GM13977 (cell line): ENCODE measurements around the gene ENTPD7.

Source experiments
- DNase-seq: peaks from one replicate; pipeline ENCODE4 v3.0.0; 2012; ENCODE audit warnings: low spot score
- in situ Hi-C: fragments of 300-500 bp; cut with MboI; formaldehyde crosslinking; loops from one replicate; pipeline ENCODE4 v1.12.0; 2022; ENCODE audit warnings: low sequenced_read_pairs, low pct_unique_long_range_greater_than_20kb, mixed read lengths, inconsistent platforms; ENCODE audit not compliant: unreplicated experiment
- TF ChIP-seq, protein P1 (sequence below): IDR thresholded peaks from 2 replicates; pipeline ENCODE4 v1.5.1; 2012; ENCODE audit warnings: mild to moderate bottlenecking, control low read depth; ENCODE audit not compliant: insufficient read depth; ENCODE audit errors: extremely low read depth, missing control alignments

Gene ENTPD7

DNA sequence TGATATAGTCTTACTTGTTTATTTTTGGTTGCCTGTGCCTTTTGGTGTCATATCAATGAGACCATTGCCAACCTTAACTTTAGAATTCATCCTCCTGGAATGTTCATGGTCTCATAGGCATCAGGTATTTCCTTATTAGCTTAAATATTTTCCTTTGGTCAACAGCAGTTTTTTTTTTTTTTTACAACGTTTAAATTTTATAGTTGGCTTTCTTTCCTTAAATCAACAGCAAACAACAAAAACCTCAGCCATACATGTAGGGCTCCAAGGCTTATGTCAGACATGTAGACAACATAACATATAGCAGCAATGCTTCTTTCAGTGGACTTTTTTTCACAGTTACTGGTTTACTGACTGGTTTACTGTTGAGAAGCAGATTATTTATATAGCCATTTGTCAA, 22.7 kb downstream of the ENTPD7 start:
- in situ Hi-C loops: no loop called here
- TF ChIP-seq, protein P1, sequence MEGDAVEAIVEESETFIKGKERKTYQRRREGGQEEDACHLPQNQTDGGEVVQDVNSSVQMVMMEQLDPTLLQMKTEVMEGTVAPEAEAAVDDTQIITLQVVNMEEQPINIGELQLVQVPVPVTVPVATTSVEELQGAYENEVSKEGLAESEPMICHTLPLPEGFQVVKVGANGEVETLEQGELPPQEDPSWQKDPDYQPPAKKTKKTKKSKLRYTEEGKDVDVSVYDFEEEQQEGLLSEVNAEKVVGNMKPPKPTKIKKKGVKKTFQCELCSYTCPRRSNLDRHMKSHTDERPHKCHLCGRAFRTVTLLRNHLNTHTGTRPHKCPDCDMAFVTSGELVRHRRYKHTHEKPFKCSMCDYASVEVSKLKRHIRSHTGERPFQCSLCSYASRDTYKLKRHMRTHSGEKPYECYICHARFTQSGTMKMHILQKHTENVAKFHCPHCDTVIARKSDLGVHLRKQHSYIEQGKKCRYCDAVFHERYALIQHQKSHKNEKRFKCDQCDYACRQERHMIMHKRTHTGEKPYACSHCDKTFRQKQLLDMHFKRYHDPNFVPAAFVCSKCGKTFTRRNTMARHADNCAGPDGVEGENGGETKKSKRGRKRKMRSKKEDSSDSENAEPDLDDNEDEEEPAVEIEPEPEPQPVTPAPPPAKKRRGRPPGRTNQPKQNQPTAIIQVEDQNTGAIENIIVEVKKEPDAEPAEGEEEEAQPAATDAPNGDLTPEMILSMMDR: no peak
- no peak for DNase-seq

GRCh38 chr10:99682752-99683151, 23.4 kb downstream of the ENTPD7 start:
- DNase-seq: no peak
- TF ChIP-seq, protein P1: no peak
- in situ Hi-C loops: no loop called here

GRCh38 chr10:99685597-99685967, 26.3 kb downstream of the ENTPD7 start:
- in situ Hi-C loops: no loop called here
- TF ChIP-seq, protein P1: no peak
- no peak for DNase-seq

- in situ Hi-C loops: no loop called here
- TF ChIP-seq, protein P1: no peak
- no peak for DNase-seq
Measured at GRCh38 chr10:99689461-99689860, 30.2 kb downstream of the ENTPD7 start.

DNA sequence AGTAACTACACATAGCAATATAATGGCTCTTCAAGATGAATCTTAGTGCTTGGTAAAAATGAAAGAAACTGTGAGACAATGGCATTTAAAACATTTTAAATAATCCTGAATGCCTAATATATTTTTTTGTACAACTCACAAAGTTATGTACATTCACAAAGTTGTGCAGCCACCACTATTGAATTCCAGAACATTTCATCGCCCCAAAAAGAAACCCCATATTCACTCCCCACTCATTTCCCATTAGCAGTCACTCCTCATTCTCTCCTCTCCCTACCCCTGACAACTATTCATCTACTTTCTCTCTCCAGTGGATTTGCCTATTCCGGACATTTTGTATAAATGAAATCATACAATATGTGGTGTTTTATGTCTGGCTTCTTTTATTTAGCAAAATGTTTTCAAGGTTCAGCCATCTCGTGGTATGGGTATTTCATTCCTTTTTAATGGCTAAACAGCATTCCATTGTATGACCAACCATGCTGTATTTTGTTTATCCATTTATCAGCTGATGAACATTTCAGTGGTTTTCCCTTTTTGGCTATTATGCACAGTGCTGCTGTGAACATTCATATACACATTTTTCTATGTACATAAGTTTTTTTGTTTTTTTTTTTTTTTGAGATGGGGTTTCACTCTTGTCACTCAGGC, 34.7 kb downstream of the ENTPD7 start:
- DNase-seq: no peak
- in situ Hi-C loops: no loop called here
- TF ChIP-seq, protein P1: no peak

GRCh38 chr10:99695761-99696160, 36.5 kb downstream of the ENTPD7 start:
- in situ Hi-C loops: no loop called here
- TF ChIP-seq, protein P1: no peak
- no peak for DNase-seq
